Measurements from ENCODE around the gene RASAL2. TPM values are rescaled to one million over a fixed set of nuclear protein-coding genes. Genes with fewer than 3 reads are reported as not detected.

Gene RASAL2
- total RNA-seq, 1 donor from 2014 or later, result 17.3 TPM

DNA sequence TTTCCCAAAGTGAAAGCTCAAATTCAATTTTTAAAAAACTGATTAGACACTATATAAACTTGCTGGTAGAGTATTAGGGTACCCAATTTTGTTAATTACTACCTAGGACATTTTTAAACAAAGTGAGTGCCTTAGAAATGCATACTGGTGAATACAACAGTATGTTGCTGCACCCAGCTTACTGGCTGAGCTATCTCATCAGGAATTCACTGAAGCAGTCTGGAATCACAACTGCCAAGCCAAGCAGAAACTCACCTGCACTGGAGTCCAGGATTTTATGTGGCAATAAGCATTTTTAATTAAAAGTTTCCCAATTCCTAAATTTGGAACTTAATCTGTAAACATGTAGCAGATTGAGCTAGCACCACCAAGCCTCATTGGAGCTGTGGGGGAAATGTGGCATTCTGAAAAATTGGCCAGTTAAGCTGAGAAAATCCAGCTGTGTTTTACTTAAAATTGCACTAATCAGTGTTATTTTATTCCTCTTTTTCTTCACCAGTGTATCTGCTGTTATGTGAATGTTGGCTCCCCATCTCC, 341.1 kb downstream of the RASAL2 start:
- DNase-seq (ENCODE audit: low spot score), result no peak

DNA sequence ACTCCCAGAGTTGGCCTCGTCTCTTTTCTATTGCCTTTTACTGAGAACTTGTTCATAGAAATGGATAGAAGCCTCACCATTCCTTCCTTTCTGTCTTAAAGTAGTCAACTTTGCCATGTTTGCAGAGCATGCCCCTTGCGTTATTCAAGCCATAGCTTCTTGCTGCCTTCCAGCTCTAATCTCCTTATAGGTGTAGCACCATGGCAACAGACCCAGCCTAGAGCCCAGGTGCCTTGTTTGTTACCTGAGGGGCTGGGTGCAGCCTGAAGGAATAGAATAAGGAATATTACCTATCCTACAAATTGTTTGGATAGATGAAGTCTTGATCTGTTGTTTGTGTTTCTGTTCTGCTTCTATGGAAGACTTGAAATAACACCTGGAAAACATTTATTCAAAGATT, 343.0 kb downstream of the RASAL2 start:
- no peak for DNase-seq (ENCODE audit: low spot score)

GRCh38 chr1:178438432-178438831, 344.5 kb downstream of the RASAL2 start:
- DNase-seq (ENCODE audit: low spot score), result no peak

- DNase-seq (ENCODE audit: low spot score), result no peak
Measured at GRCh38 chr1:178442925-178443324, 349.0 kb downstream of the RASAL2 start.

DNA sequence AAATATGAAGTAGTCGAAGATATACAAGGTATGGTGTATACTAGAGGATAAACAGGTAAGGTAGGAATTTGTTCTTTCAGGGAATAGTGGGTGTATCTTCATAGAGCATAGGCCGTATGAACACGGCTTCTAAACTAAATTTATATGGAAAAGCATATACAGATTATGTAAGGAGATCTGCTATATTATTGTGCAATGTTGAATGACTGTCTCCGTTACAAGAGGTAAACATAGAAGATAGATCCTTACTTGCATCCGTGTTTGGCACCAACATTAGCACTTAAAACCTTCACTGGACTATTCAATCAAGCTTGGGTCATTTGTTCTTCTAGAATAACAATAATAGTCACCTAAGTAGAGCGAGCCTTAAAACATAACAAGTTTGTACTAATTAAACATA, 357.0 kb downstream of the RASAL2 start:
- DNase-seq (ENCODE audit: low spot score), result no peak

DNA sequence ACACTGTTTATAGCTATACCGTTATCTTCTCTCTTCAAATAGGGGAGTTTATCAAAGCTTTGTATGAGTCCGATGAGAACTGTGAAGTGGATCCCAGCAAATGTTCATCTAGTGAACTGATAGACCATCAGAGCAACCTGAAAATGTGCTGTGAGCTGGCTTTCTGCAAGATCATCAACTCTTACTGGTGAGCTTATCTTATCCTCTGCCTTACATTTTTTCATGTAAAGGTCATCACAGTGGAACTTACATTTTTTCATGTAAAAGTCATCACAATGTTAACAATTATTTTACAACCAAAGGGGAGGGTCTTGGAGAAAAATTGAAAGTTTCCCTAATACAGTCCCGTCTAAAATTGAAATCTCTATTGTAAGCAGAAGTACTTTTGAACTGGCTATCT, 357.6 kb downstream of the RASAL2 start:
- no peak for DNase-seq (ENCODE audit: low spot score)

GRCh38 chr1:178452013-178452412, 358.1 kb downstream of the RASAL2 start:
- no peak for DNase-seq (ENCODE audit: low spot score)

GRCh38 chr1:178456472-178456871, 362.6 kb downstream of the RASAL2 start:
- no peak for DNase-seq (ENCODE audit: low spot score)

- no peak for DNase-seq (ENCODE audit: low spot score)
Measured at GRCh38 chr1:178457651-178458050, 363.7 kb downstream of the RASAL2 start.

DNA sequence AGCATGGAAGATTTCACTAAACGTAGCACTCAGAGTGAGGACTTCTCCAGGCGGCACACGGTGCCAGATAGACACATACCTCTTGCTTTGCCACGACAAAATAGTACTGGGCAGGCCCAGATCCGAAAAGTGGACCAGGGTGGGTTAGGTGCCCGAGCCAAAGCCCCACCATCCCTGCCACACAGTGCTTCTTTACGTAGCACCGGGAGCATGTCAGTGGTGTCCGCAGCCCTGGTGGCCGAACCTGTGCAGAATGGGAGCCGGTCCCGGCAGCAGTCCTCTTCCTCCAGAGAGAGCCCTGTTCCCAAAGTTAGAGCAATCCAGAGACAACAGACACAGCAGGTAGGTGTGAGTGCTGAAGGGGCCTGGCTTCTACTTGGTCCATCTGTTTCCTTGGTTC, 364.3 kb downstream of the RASAL2 start:
- no peak for DNase-seq (ENCODE audit: low spot score)

DNA sequence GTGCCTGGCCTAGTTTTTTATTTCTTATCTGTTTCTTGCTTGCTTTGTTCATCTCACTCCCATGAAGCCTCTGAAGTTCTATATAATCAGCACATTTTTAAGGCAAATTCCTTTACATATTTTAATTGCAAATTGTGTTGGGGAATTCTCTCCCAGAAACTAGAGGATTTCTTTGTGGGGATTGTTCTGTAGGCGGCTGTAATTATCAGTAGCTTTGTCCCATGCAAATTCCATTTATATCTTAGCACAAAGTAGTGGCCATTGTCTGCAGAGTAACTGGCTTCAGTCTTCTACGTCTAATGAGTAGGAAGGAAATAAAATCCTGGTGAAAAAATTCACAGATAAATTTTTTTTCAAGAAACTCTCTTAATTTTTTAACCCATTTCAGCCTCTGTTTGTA, 367.2 kb downstream of the RASAL2 start:
- DNase-seq (ENCODE audit: low spot score), result no peak

DNA sequence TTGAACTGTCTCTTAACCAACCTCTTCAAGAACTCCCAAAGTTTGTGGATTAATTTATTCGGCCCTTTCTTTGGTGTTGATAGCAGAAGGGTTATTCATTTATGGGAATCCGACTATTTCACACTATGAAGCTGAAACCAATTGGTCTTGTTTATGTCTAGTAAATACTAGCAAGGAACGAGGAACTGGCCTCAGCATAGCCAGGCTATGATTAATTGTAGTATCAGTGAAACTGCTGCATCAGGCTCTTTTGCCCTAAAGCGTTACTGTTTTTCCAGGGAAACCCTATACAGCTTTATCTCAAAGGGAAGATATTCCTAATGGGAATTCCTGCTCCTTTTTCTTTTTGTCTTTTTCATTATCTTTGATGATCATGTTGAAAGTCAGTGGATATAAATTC, 367.8 kb downstream of the RASAL2 start:
- DNase-seq (ENCODE audit: low spot score), result no peak

GRCh38 chr1:178464141-178464540, 370.2 kb downstream of the RASAL2 start:
- DNase-seq (ENCODE audit: low spot score), result no peak

- no peak for DNase-seq (ENCODE audit: low spot score)
Measured at GRCh38 chr1:178464566-178464965, 370.7 kb downstream of the RASAL2 start.

DNA sequence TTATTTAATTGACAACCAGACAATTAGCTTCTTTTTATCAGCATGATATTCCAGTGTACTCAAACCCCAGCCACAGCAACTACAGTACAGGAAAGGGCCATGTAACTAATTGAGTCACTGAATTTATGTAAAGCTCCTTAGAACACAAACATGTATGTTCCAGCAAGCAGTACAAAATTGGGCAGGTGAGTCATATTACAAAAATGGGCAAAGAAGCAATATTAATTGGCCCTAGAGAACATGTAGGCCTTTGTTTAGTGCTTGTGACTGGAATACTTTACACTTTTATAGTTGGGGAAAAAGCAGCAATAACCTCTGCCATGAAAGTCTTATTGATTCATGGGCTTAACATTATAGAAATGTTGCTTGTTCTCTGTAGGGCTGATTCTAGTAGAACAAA, 371.1 kb downstream of the RASAL2 start:
- DNase-seq (ENCODE audit: low spot score), result no peak

GRCh38 chr1:178467837-178468236, 373.9 kb downstream of the RASAL2 start:
- no peak for DNase-seq (ENCODE audit: low spot score)

GRCh38 chr1:178470411-178470960, 376.6 kb downstream of the RASAL2 start:
- DNase-seq (ENCODE audit: low spot score), result no peak

DNA sequence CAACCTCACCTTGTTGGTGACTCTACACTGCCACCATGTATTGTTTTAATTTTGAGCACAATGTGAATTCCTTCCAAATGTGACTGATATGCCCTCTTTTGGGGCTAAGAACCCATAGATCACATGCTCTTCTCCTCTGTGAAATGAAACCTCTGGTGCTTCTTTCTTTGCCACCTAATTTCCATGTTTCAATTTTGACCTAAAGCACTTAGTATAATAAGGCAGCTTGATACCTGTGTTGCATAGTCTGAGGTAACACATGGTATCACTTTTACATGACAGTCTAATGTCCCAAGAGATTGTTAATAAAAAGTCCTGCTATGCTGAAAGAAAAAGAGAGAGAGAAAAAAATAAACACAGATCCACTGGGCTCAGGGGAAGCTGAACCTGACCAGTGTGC, 378.6 kb downstream of the RASAL2 start:
- DNase-seq (ENCODE audit: low spot score), result no peak

DNA sequence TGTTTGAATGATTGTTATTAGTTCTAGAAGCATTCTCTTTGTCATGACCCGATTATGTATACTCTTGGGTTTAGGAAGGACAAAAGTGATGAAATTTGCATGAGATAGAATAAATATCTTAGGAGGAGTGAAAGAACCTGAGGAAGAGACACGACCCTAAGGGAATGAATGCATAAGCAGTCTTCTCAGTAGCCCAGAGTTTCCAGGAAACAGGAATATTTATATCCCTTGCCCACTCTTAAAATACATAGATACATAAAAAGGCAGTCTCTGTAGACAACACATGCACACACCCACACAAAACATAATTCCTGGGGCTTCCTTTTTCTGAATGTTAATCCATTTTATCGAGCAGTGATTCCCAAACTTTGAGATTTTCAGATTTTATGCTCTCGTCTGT, 383.5 kb downstream of the RASAL2 start:
- no peak for DNase-seq (ENCODE audit: low spot score)

DNA sequence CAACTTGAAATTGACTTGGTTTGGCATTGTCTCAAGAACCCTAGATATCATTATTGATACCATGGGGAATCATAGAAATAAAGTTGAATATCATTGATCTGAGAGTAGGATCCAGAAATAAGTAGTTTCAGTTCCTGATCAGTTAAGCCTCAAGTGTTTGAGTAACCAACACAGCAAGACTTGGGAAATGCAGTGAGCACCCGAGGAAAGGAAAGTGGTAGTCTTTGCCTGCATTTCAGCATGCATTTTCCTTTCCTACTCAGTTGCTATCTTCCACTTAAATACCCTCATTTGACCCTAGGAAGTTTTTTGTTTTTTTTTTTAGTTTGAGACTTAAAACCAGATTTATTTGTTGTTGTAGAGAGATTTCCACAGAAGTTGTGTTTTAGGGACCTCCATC, 383.9 kb downstream of the RASAL2 start:
- DNase-seq (ENCODE audit: low spot score), result no peak

DNA sequence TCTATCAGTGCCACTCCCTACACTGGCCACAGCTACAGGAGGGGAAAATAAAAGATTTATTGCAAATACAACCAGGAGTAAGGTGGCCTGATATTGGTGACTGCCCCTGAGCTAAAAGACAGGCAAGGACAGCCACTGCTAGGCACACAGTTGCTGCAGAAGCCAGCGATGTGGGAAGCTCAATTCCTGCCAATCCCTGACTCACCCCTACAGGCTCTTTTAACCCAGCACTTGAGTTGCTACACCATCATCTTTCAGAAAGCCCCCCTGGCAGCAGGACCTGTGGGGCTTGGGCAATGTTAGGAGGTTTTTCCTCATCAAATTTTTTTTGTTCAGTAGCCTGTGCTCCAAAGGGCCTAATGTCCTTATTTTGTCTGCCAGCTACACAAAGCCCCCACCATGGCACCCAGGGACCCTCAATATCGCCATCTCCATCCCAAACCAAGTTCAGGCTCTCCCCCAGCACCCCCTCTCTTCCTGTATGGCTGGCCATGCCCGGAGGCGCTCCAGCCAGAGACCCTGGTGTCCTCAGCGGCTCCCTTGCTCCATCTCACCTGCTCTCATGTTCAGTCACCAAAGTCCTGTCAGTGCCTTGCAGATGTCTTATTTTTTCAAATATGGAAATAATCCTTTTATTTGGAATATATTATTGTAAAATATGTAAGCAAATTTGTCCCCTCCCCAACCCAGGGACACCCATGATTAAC, 389.5 kb downstream of the RASAL2 start:
- no peak for DNase-seq (ENCODE audit: low spot score)

- DNase-seq (ENCODE audit: low spot score), result no peak
Measured at GRCh38 chr1:178484698-178485225, 390.9 kb downstream of the RASAL2 start.

DNA sequence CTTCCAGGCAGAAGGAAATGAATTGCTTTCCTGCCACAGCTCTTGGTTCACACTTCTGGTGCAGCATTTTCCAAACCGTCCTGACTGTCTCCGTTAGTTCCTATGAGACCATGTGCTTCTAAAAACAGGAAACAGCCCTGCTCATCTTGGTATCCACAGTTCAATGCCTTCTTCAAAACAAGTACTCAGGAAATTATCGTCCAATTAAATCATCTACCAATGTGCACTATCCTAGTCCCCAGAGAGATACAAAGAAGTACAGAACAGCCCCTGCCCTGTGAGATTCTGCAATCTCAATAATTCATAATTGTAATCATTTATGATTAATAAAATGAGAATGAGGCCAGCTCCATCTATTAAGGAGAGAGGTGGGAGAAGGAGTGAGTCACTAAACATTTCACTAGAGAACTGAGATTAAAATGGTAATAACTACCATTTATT, 391.7 kb downstream of the RASAL2 start:
- no peak for DNase-seq (ENCODE audit: low spot score)
